AML-193 (cell line): ENCODE data around the gene ATP2A2.
A peak's percentile ranks its signal among the peaks of the same experiment; 100 is the strongest.

Experiments used
- DNase-seq, 2 experiments: peaks; one replicate each; lab custom pipeline; 2025; lab: John Stamatoyannopoulos, UW

The ATP2A2 gene

GRCh38 chr12:110343114-110343513, 62.1 kb downstream of the ATP2A2 start:
- DNase-seq: no peak

- no peak for DNase-seq
These were observed 62.9 kb downstream of the ATP2A2 start for GRCh38 chr12:110343736-110344555.

- DNase-seq: no peak
These were observed 63.6 kb downstream of the ATP2A2 start for GRCh38 chr12:110344657-110345056.

GRCh38 chr12:110345176-110345661, 64.2 kb downstream of the ATP2A2 start:
- DNase-seq: no peak

GRCh38 chr12:110345963-110346362, 64.9 kb downstream of the ATP2A2 start:
- DNase-seq: no peak

GRCh38 chr12:110347767-110348166, 66.7 kb downstream of the ATP2A2 start:
- no peak for DNase-seq

- DNase-seq: no peak
These were observed 67.5 kb downstream of the ATP2A2 start for GRCh38 chr12:110348431-110349059.

- DNase-seq: peak; percentile 44 to 45
These were observed 68.0 kb downstream of the ATP2A2 start for GRCh38 chr12:110349096-110349495.

GRCh38 chr12:110349514-110350151, 68.6 kb downstream of the ATP2A2 start:
- peak; percentile 82 to 86 for DNase-seq

- no peak for DNase-seq
These were observed 70.1 kb downstream of the ATP2A2 start for GRCh38 chr12:110351119-110351518.

- DNase-seq: no peak
These were observed 71.4 kb downstream of the ATP2A2 start for GRCh38 chr12:110352401-110352800.

- DNase-seq: no peak
These were observed 72.3 kb downstream of the ATP2A2 start for GRCh38 chr12:110353211-110353965.

- peak; percentile 20 to 40 for DNase-seq
These were observed 73.2 kb downstream of the ATP2A2 start for GRCh38 chr12:110354172-110354780.

GRCh38 chr12:110355073-110355472, 74.0 kb downstream of the ATP2A2 start:
- no peak for DNase-seq

- DNase-seq: peak; percentile 34 to 68
These were observed 77.5 kb downstream of the ATP2A2 start for GRCh38 chr12:110358384-110359097.

GRCh38 chr12:110361216-110361615, 80.2 kb downstream of the ATP2A2 start:
- DNase-seq: peak; percentile 14 to 24

GRCh38 chr12:110365489-110366320, 84.7 kb downstream of the ATP2A2 start:
- no peak for DNase-seq

- no peak for DNase-seq
These were observed 85.5 kb downstream of the ATP2A2 start for GRCh38 chr12:110366321-110367142.
